Breast epithelium (tissue), 3 donors: ENCODE data around the gene COCH.

Experiments
- CTCF ChIP-seq, 3 donors: fragments of 450-650 bp; IDR thresholded peaks; one replicate each; pipeline ENCODE4 v1.5.1; 2016 to 2017; ENCODE audit warnings: antibody characterized with exemption in 3 of 3, mild to moderate bottlenecking in 3 of 3, moderate library complexity in 3 of 3
- POLR2A ChIP-seq: fragments of 450-650 bp; IDR thresholded peaks from one replicate; pipeline ENCODE4 v1.6.1; 2016; ENCODE audit warnings: antibody characterized with exemption, mild to moderate bottlenecking, moderate library complexity
- POLR2AphosphoS5 ChIP-seq, 3 donors: sonication (generic); formaldehyde crosslinking; IDR thresholded peaks; one replicate each; pipeline ENCODE4 v1.6.1; 2017; ENCODE audit warnings: antibody characterized with exemption in 3 of 3

GRCh38 chr14:30861200-30861599 is 13.2 kb upstream of the COCH start:
- TF ChIP-seq CTCF (IDR thresholded peaks at IDR 0.05) = no peak
- no peak for TF ChIP-seq POLR2A
- no peak for TF ChIP-seq POLR2AphosphoS5 (IDR thresholded peaks at IDR 0.05)
